Endothelial cell of umbilical vein (primary cell): Measurements from ENCODE around the gene GABRB2.

Source experiments
- EZH2 ChIP-seq: IDR thresholded peaks from 2 replicates; pipeline ENCODE4 v1.6.1; 2012; ENCODE audit warnings: borderline replicate concordance, low read depth, mild to moderate bottlenecking, moderate library complexity, low read length, inconsistent platforms; ENCODE audit not compliant: severe bottlenecking
- POLR2A ChIP-seq: IDR thresholded peaks from 2 replicates; pipeline ENCODE4 v1.6.1; 2012; ENCODE audit warnings: low read depth, mild to moderate bottlenecking, control low read depth, low read length
- POLR2AphosphoS5 ChIP-seq: IDR thresholded peaks from 2 replicates; pipeline ENCODE4 v1.6.1; 2012; ENCODE audit warnings: low read depth, mild to moderate bottlenecking, control low read depth, low read length, moderate library complexity; ENCODE audit not compliant: insufficient read depth

- TF ChIP-seq POLR2A: no peak
- TF ChIP-seq EZH2: no peak
- no peak for TF ChIP-seq POLR2AphosphoS5
Measured at GRCh38 chr5:161258438-161258837, 288.1 kb downstream of the GABRB2 start.
